GM12878 (cell line): Measurements from ENCODE around the gene CENPO. TPM values are rescaled to one million over a fixed set of nuclear protein-coding genes. Genes with fewer than 3 reads are reported as not detected.

Source experiments
- ATAC-seq: fragments of 200-7000 bp; cut with Tn5 transposase; 3 replicates; pipeline ENCODE4 v1.9.1; 2020; ENCODE audit warnings: mild to moderate bottlenecking, moderate library complexity
- Bru-seq: library from RNA; stranded (reverse); fragments of 400-500 nt; gene quantifications from one replicate; lab custom pipeline; 2021; lab: Mats Ljungman, UMichigan
- BruChase-seq, 2 experiments: library from RNA; stranded (reverse); fragments of 400-500 nt; gene quantifications; one replicate each; lab custom pipeline; 2021; lab: Mats Ljungman, UMichigan
- BruUV-seq: library from RNA; stranded (reverse); fragments of 400-500 nt; replicated peaks from 2 replicates; lab custom pipeline; 2021; lab: Mats Ljungman, UMichigan
- CTCF ChIA-PET: fragments of 300-600 bp; sonication (Branson Sonifier 250); formaldehyde crosslinking; extraction: SDS; loops from one replicate; lab custom pipeline; 2021; ENCODE audit warnings: inconsistent platforms; lab: Yijun Ruan, JAX
- POLR2A ChIA-PET: fragments of 350-600 bp; formaldehyde crosslinking; extraction: SDS; loops from one replicate; lab custom pipeline; 2021; ENCODE audit warnings: inconsistent platforms; lab: Charles Lee
- RAD21 ChIA-PET: fragments of 300-600 bp; sonication (Branson Sonifier 250); formaldehyde crosslinking; loops from one replicate; lab custom pipeline; 2023; ENCODE audit warnings: antibody characterized with exemption; ENCODE audit not compliant: unreplicated experiment; lab: Charles Lee
- SMC1A ChIA-PET: fragments of 300-600 bp; sonication (Branson Sonifier 250); formaldehyde crosslinking; loops from one replicate; lab custom pipeline; 2023; ENCODE audit not compliant: unreplicated experiment, uncharacterized antibody; lab: Charles Lee
- DNase-seq: peaks from one replicate; pipeline ENCODE4 v3.0.0-alpha.2; 2011; ENCODE audit warnings: low read depth, low spot score
- FAIRE-seq: peaks from 3 replicates; lab custom pipeline; 2011; peaks lifted over from hg19 to GRCh38; lab: Jason Lieb, UNC
- H2AFZ ChIP-seq: 2 replicates; pipeline ENCODE4 v1.6.0; 2011; ENCODE audit warnings: low read depth, low read length, control low read depth; ENCODE audit not compliant: control insufficient read depth
- H3K27ac ChIP-seq: 2 replicates; pipeline ENCODE4 v1.5.1; 2011; ENCODE audit warnings: control low read depth; ENCODE audit not compliant: control insufficient read depth, insufficient read depth
- H3K27me3 ChIP-seq, 2 experiments: replicated peaks in 1 of 2; 2 replicates each; pipeline versions ENCODE4 v1.6.0 to v1.6.1; 2011; ENCODE audit warnings: low read length in 1 of 2; ENCODE audit not compliant: control insufficient read depth in 2 of 2, insufficient read depth in 2 of 2
- H3K36me3 ChIP-seq, 2 experiments: 2 replicates each; pipeline ENCODE4 v1.5.1; 2011; ENCODE audit warnings: low read length in 1 of 2; ENCODE audit not compliant: control insufficient read depth in 2 of 2, insufficient read depth in 2 of 2
- H3K4me1 ChIP-seq: 2 replicates; pipeline ENCODE4 v1.6.1; 2011; ENCODE audit warnings: mild to moderate bottlenecking, low read length, moderate library complexity, mixed read lengths; ENCODE audit not compliant: control insufficient read depth, insufficient read depth
- H3K4me2 ChIP-seq: 2 replicates; pipeline ENCODE4 v1.6.0; 2011; ENCODE audit warnings: control low read depth; ENCODE audit not compliant: control insufficient read depth, insufficient read depth
- H3K4me3 ChIP-seq: fragments of 200-600 bp; sonication (generic); 2 replicates; pipeline ENCODE4 v1.5.1; 2016
- H3K79me2 ChIP-seq: 2 replicates; pipeline ENCODE4 v1.6.0; 2011; ENCODE audit warnings: low read length; ENCODE audit not compliant: control insufficient read depth, insufficient read depth
- H3K9ac ChIP-seq: 2 replicates; pipeline ENCODE4 v1.8.0; 2011; ENCODE audit warnings: low read length, control low read depth, mixed read lengths; ENCODE audit not compliant: control insufficient read depth, insufficient read depth
- H3K9me3 ChIP-seq: replicated peaks from 3 replicates; pipeline ENCODE4 v1.5.1; 2011; ENCODE audit warnings: mild to moderate bottlenecking, low read length; ENCODE audit not compliant: control insufficient read depth, insufficient read depth
- H4K20me1 ChIP-seq: 2 replicates; pipeline ENCODE4 v1.6.0; 2011; ENCODE audit not compliant: control insufficient read depth, insufficient read depth
- CREM ChIP-seq: IDR thresholded peaks from 2 replicates; pipeline ENCODE4 v1.6.1; 2014; ENCODE audit warnings: antibody characterized with exemption, low read depth
- FOXM1 ChIP-seq: IDR thresholded peaks from 2 replicates; pipeline ENCODE4 v1.6.1; 2012; ENCODE audit warnings: low read depth, mild to moderate bottlenecking, inconsistent platforms, low read length, moderate library complexity
- IKZF1 ChIP-seq: fragments of 450-650 bp; conservative IDR thresholded peaks from 2 replicates; pipeline ENCODE4 v1.6.1; 2017; ENCODE audit warnings: antibody characterized with exemption, mild to moderate bottlenecking
- RELA ChIP-seq: fragments of 450-650 bp; IDR thresholded peaks from 2 replicates; pipeline ENCODE4 v1.8.0; 2014; ENCODE audit warnings: borderline replicate concordance; ENCODE audit not compliant: partially characterized antibody
- RUNX3 ChIP-seq: IDR thresholded peaks from 2 replicates; pipeline ENCODE4 v1.6.1; 2012; ENCODE audit warnings: low read length, inconsistent platforms
- STAT1 ChIP-seq: fragments of 450-650 bp; conservative IDR thresholded peaks from 2 replicates; pipeline ENCODE4 v1.6.1; 2014; ENCODE audit warnings: antibody characterized with exemption, mild to moderate bottlenecking
- ZNF24 ChIP-seq: fragments of 450-650 bp; IDR thresholded peaks from 2 replicates; pipeline ENCODE4 v1.6.1; 2017; ENCODE audit warnings: antibody characterized with exemption, mild to moderate bottlenecking
- WGBS: methylation state at CpG from one replicate; pipeline ENCODE4 v1.1.6; 2016; ENCODE audit warnings: low lambda C conversion rate; ENCODE audit not compliant: insufficient replicate concordance, insufficient coverage; ENCODE audit errors: missing lambda C conversion rate; 5-methylcytosine and 5-hydroxymethylcytosine counted together
- in situ Hi-C: fragments of 300-500 bp; cut with MboI; formaldehyde crosslinking; loops from 9 replicates; pipeline ENCODE4 v1.14.3; 2018; ENCODE audit warnings: mixed read lengths
- intact Hi-C: fragments of 100-400 bp; cut with micrococcal nuclease; formaldehyde crosslinking; loops from one replicate; pipeline ENCODE4 v1.14.2; 2022; ENCODE audit not compliant: unreplicated experiment
- long read RNA-seq, 2 experiments: library from polyadenylated mRNA; unstranded; transcript quantifications; one replicate each; pipeline ENCODE4 v2.0.0, GENCODE V29; 2019 to 2020
- polyA minus RNA-seq, 3 experiments: library from RNA; depleted of rRNA, polyadenylated mRNA; stranded (reverse); fragments of >200 nt; gene quantifications; 2 replicates each; pipeline ENCODE4 v1.2.3, GENCODE V29; 2011
- polyA plus RNA-seq, 11 experiments: library from polyadenylated mRNA; depleted of rRNA in 4 of 11; unstranded in 6 of 11; stranded (reverse) in 5 of 11; fragments of >200 nt; fragmentation: Nextera tagmentation in 4 of 11; fragmentation: Illumina TruSeq in 1 of 11; extraction: Ambion mirVana in 4 of 11; extraction: Trizol in 1 of 11; gene quantifications; 1 replicate in 1 of 11; 2 replicates in 10 of 11; pipeline versions ENCODE4 v1.2.1 to v1.2.3, GENCODE V29; 2011 to 2016; ENCODE audit warnings: inconsistent platforms in 2 of 11, missing spikeins in 2 of 11, low read depth in 1 of 11
- total RNA-seq, 4 experiments: library from RNA; depleted of rRNA in 3 of 4; stranded (reverse); fragments of >200 nt in 3 of 4; fragmentation: Illumina TruSeq in 1 of 4; extraction: Trizol in 1 of 4; gene quantifications; 2 replicates each; pipeline versions ENCODE4 v1.2.1 to v1.2.3, GENCODE V29; 2013 to 2021
- TF ChIP-seq, protein P1 (sequence below): fragments of 450-650 bp; IDR thresholded peaks from 2 replicates; pipeline ENCODE4 v1.6.1; 2017; ENCODE audit warnings: mild to moderate bottlenecking, moderate library complexity
- TF ChIP-seq, protein P2 (sequence below): IDR thresholded peaks from 2 replicates; pipeline ENCODE4 v1.6.1; 2012; ENCODE audit warnings: low read depth, low read length, improper control_type of control experiment

CENPO gene, protein sequence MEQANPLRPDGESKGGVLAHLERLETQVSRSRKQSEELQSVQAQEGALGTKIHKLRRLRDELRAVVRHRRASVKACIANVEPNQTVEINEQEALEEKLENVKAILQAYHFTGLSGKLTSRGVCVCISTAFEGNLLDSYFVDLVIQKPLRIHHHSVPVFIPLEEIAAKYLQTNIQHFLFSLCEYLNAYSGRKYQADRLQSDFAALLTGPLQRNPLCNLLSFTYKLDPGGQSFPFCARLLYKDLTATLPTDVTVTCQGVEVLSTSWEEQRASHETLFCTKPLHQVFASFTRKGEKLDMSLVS
- total RNA-seq (2013; cell fraction: nucleolus; rRNA removed) = 46.1 and 46.2 TPM in 2 replicates
- total RNA-seq (2014; rRNA removed) (28.2 and 31.7 TPM in 2 replicates), total RNA-seq (2014; rRNA removed; fragmentation: Illumina TruSeq; extraction: Trizol) (22.1 and 22.2 TPM in 2 replicates), total RNA-seq (2021) (25.5 and 31.1 TPM in 2 replicates), polyA plus RNA-seq (2011; rRNA removed) (34.4 and 37.0 TPM in 2 replicates), polyA plus RNA-seq (2014; fragmentation: Illumina TruSeq; extraction: Trizol) (32.3 and 37.6 TPM in 2 replicates), polyA plus RNA-seq (2014; fragmentation: Nextera tagmentation; extraction: Ambion mirVana) (10 to 100 TPM; 18.7 to 23.1 TPM), polyA plus RNA-seq (2014; rRNA removed) (26.9 and 35.1 TPM in 2 replicates), polyA plus RNA-seq (2016; fragmentation: Nextera tagmentation; extraction: Ambion mirVana) (10 to 100 TPM; 32.0 to 34.7 TPM), polyA minus RNA-seq (2011; rRNA and poly(A)+ RNA removed) (37.5 and 37.6 TPM in 2 replicates), Bru-seq, nascent RNA (percentile 76 among the genes with signal in this experiment), BruChase-seq, experiment 1, labeled RNA remaining after a 6-hour chase (percentile 77 among the genes with signal in this experiment), BruChase-seq, experiment 2, labeled RNA remaining after a 2-hour chase (percentile 81 among the genes with signal in this experiment)
- 15.8 TPM for polyA plus RNA-seq (2011; ENCODE audit: low read depth)
- 23.8 and 29.6 TPM in 2 replicates for polyA plus RNA-seq (2011; cell fraction: cytosol; rRNA removed)
- polyA plus RNA-seq (2011; cell fraction: nucleus; rRNA removed) = 61.0 and 61.3 TPM in 2 replicates
- 18.2 and 20.6 TPM in 2 replicates for polyA plus RNA-seq (2012)
- 9.1 and 16.5 TPM in 2 replicates for polyA minus RNA-seq (2011; cell fraction: cytosol; rRNA and poly(A)+ RNA removed)
- 26.1 and 41.1 TPM in 2 replicates for polyA minus RNA-seq (2011; cell fraction: nucleus; rRNA and poly(A)+ RNA removed)
- long read RNA-seq, experiment 1, full-length matches to known transcripts = 6 of 15 reads
- long read RNA-seq, experiment 1, partial matches to known transcripts = 3 of 15 reads
- long read RNA-seq, experiment 1, other reads (novel, unspliced or antisense) = 6 of 15 reads
- long read RNA-seq, experiment 2, full-length matches to known transcripts = 56 of 121 reads
- long read RNA-seq, experiment 2, partial matches to known transcripts = 20 of 121 reads
- long read RNA-seq, experiment 2, other reads (novel, unspliced or antisense) = 45 of 121 reads

- peak within 1 kb of the TSS; percentile 93 for H3K9ac ChIP-seq
- ChIA-PET POLR2A (interaction anchor here (0.8 to 1.5 kb wide), 9 partner anchors 13 to 569 kb away, joined by 3 to 6 read pairs (median 3); no protein-coding TSS in a partner anchor), RAD21 (interaction anchor here (0.7 to 3.4 kb wide), 9 partner anchors 9 to 381 kb away, joined by 3 to 24 read pairs (median 4); no protein-coding TSS in a partner anchor), SMC1A (interaction anchor here (0.8 to 1.9 kb wide), 9 partner anchors 9 to 371 kb away, joined by 3 to 6 read pairs (median 3); no protein-coding TSS in a partner anchor), CTCF (interaction anchor here (0.6 to 3.1 kb wide), 12 partner anchors 13 to 852 kb away, joined by 3 to 18 read pairs (median 4); no protein-coding TSS in a partner anchor)
- peak within 1 kb of the TSS; percentile 98 for H3K27ac ChIP-seq
- FAIRE-seq (peak; percentile 93), ATAC-seq (peak; percentile 97), DNase-seq (peak; percentile 92)
- no peaks in the 10 kb centered on the region for H4K20me1 ChIP-seq
- intact Hi-C loops (loop anchor here (2.0 to 10.0 kb wide), 2 partner anchors 34 to 298 kb away; partner anchors contain the start of gene NCOA1), in situ Hi-C loops (no loop called here)
- peak within 1 kb of the TSS; percentile 81 for H3K4me2 ChIP-seq
- H3K4me3 ChIP-seq = peak within 1 kb of the TSS; percentile 97
- H3K9me3 ChIP-seq = no peaks in the 10 kb centered on the region
- no TSS peak for BruUV-seq
- H2AFZ ChIP-seq = peak within 1 kb of the TSS; percentile 96
- H3K36me3 ChIP-seq = peaks cover 0 to 3% of the 10 kb centered on the region in 2 experiments; a peak in 1 of 4 replicates
- peaks cover 50% of the 10 kb centered on the region for H3K79me2 ChIP-seq
- H3K4me1 ChIP-seq = peaks cover 6% of the 10 kb centered on the region
- under 1% methylated on average over 74 of the region's 74 CpGs for WGBS
- H3K27me3 ChIP-seq = no peaks in the 10 kb centered on the region
- TF ChIP-seq STAT1 (0 out of 2 replicates have a peak, but pooled peaks have one; percentile 43), ZNF24 (no peak), IKZF1 (peak; percentile 84), RUNX3 (peak; percentile 71), RELA (peak; percentile 17), FOXM1 (no peak; the same call in 1 of the 2 replicates), CREM (peak; percentile 68; the same call in 1 of the 2 replicates)
- TF ChIP-seq, protein P1, sequence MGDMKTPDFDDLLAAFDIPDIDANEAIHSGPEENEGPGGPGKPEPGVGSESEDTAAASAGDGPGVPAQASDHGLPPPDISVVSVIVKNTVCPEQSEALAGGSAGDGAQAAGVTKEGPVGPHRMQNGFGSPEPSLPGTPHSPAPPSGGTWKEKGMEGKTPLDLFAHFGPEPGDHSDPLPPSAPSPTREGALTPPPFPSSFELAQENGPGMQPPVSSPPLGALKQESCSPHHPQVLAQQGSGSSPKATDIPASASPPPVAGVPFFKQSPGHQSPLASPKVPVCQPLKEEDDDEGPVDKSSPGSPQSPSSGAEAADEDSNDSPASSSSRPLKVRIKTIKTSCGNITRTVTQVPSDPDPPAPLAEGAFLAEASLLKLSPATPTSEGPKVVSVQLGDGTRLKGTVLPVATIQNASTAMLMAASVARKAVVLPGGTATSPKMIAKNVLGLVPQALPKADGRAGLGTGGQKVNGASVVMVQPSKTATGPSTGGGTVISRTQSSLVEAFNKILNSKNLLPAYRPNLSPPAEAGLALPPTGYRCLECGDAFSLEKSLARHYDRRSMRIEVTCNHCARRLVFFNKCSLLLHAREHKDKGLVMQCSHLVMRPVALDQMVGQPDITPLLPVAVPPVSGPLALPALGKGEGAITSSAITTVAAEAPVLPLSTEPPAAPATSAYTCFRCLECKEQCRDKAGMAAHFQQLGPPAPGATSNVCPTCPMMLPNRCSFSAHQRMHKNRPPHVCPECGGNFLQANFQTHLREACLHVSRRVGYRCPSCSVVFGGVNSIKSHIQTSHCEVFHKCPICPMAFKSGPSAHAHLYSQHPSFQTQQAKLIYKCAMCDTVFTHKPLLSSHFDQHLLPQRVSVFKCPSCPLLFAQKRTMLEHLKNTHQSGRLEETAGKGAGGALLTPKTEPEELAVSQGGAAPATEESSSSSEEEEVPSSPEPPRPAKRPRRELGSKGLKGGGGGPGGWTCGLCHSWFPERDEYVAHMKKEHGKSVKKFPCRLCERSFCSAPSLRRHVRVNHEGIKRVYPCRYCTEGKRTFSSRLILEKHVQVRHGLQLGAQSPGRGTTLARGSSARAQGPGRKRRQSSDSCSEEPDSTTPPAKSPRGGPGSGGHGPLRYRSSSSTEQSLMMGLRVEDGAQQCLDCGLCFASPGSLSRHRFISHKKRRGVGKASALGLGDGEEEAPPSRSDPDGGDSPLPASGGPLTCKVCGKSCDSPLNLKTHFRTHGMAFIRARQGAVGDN = peak; percentile 48
- TF ChIP-seq, protein P2, sequence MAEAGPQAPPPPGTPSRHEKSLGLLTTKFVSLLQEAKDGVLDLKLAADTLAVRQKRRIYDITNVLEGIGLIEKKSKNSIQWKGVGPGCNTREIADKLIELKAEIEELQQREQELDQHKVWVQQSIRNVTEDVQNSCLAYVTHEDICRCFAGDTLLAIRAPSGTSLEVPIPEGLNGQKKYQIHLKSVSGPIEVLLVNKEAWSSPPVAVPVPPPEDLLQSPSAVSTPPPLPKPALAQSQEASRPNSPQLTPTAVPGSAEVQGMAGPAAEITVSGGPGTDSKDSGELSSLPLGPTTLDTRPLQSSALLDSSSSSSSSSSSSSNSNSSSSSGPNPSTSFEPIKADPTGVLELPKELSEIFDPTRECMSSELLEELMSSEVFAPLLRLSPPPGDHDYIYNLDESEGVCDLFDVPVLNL = peak; percentile 99
Observed at GRCh38 chr2:24792874-24793760, at the start of gene CENPO, which contains the start of gene PTRHD1. Gene CENPO, plus strand, starts transcription at chr2:24793425. Its CDS starts 495 bp downstream, at chr2:24793920. Gene PTRHD1, minus strand, starts transcription at chr2:24793391. Its CDS starts 14 bp downstream, at chr2:24793377.
